Keratinocyte (primary cell): ENCODE measurements around the gene MLIP.

Experiments used
- EZH2 ChIP-seq: IDR thresholded peaks from one replicate; pipeline ENCODE4 v1.6.1; 2012; ENCODE audit warnings: inconsistent platforms, mild to moderate bottlenecking, low read length, moderate library complexity
- TF ChIP-seq, protein P1 (sequence below), 3 experiments: IDR thresholded peaks in 1 of 3; conservative IDR thresholded peaks in 1 of 3; optimal IDR thresholded peaks in 1 of 3; 2 replicates in 2 of 3; 3 replicates in 1 of 3; pipeline versions ENCODE3 to v1.5.1; 2011; ENCODE audit warnings: low read length in 3 of 3, mild to moderate bottlenecking in 3 of 3, moderate library complexity in 2 of 3, control low read depth in 1 of 3, inconsistent platforms in 1 of 3; ENCODE audit not compliant: insufficient read depth in 2 of 3; ENCODE audit errors: extremely low read depth in 1 of 3

DNA sequence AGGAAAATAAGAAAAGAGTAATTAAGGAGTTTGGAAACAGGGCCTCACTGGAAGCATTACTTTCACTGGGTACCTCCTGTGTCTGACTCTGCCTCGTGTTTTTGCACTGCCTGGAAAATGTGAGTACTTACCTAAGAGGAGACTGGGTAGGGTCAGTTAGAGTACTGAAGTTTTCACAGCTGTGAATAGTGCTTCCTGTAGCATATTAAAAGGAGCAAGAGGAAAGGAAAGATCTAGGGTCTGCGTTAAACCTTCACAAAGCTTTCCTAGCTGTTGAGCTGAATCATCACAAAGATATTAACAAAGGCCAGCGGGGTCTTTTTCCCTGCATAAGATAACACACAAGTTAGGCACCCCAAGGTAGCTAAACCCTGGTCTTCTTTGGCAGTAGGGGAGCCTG is 82.3 kb downstream of the MLIP start:
- TF ChIP-seq, protein P1, sequence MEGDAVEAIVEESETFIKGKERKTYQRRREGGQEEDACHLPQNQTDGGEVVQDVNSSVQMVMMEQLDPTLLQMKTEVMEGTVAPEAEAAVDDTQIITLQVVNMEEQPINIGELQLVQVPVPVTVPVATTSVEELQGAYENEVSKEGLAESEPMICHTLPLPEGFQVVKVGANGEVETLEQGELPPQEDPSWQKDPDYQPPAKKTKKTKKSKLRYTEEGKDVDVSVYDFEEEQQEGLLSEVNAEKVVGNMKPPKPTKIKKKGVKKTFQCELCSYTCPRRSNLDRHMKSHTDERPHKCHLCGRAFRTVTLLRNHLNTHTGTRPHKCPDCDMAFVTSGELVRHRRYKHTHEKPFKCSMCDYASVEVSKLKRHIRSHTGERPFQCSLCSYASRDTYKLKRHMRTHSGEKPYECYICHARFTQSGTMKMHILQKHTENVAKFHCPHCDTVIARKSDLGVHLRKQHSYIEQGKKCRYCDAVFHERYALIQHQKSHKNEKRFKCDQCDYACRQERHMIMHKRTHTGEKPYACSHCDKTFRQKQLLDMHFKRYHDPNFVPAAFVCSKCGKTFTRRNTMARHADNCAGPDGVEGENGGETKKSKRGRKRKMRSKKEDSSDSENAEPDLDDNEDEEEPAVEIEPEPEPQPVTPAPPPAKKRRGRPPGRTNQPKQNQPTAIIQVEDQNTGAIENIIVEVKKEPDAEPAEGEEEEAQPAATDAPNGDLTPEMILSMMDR (optimal IDR thresholded peaks at IDR 0.05 in 1 of 3, IDR thresholded peaks at IDR 0.05 in 1 of 3, conservative IDR thresholded peaks at IDR 0.05 in 1 of 3; ENCODE audit: extremely low read depth in 1 of 3, insufficient read depth in 2 of 3, low read length in 3 of 3): no peak
- TF ChIP-seq EZH2: no peak
